Stimulated activated CD4-positive, alpha-beta T cell treated with anti-CD3 and anti-CD28 coated beads, Interleukin-2, amount 100 ng/mL, for 4 hours (primary cell): Measurements from ENCODE around the gene CKMT1A.
"Not testable (repeated sequence)": the region's sequence is repeated elsewhere in the genome, so short reads cannot be mapped to it uniquely, and the experiment has no call there.

Experiments
- DNase-seq: peaks from one replicate; pipeline ENCODE4 v3.0.0-alpha.2; 2020; ENCODE audit warnings: low read depth

Gene CKMT1A

GRCh38 chr15:43693148-43694022 is at the start of gene CKMT1A:
Gene CKMT1A (plus strand): TSS chr15:43693859. CDS start chr15:43694051, 192 bp downstream.
- not testable (repeated sequence) for DNase-seq

- no peak for DNase-seq
Measured at GRCh38 chr15:43648649-43649429, 44.8 kb upstream of the CKMT1A start, which contains the start of gene CATSPER2. Gene CATSPER2 (minus strand): TSS chr15:43648844. CDS start chr15:43648061, 783 bp downstream.

- not testable (repeated sequence) for DNase-seq
Measured at GRCh38 chr15:43649430-43649926, 44.2 kb upstream of the CKMT1A start.

- not testable (repeated sequence) for DNase-seq
Measured at GRCh38 chr15:43659727-43660126, 33.9 kb upstream of the CKMT1A start.

GRCh38 chr15:43662293-43662692 is 31.4 kb upstream of the CKMT1A start:
- not testable (repeated sequence) for DNase-seq

- DNase-seq: not testable (repeated sequence)
Measured at GRCh38 chr15:43663333-43663732, 30.3 kb upstream of the CKMT1A start.

GRCh38 chr15:43666177-43666576 is 27.5 kb upstream of the CKMT1A start:
- not testable (repeated sequence) for DNase-seq

GRCh38 chr15:43674175-43674574 is 19.5 kb upstream of the CKMT1A start:
- not testable (repeated sequence) for DNase-seq

- DNase-seq: not testable (repeated sequence)
Measured at GRCh38 chr15:43689604-43690301, 3.9 kb upstream of the CKMT1A start.

GRCh38 chr15:43692679-43693078 is 980 bp upstream of the CKMT1A start:
- not testable (repeated sequence) for DNase-seq

GRCh38 chr15:43702174-43702573 is 8.5 kb downstream of the CKMT1A start:
- no peak for DNase-seq

GRCh38 chr15:43702701-43703424 is 9.2 kb downstream of the CKMT1A start:
- DNase-seq: no peak

GRCh38 chr15:43710431-43711131 is 16.9 kb downstream of the CKMT1A start:
- not testable (repeated sequence) for DNase-seq

GRCh38 chr15:43723151-43723550 is 29.5 kb downstream of the CKMT1A start:
- DNase-seq: no peak

- DNase-seq: not testable (repeated sequence)
Measured at GRCh38 chr15:43726306-43726705, 32.6 kb downstream of the CKMT1A start.

- DNase-seq: not testable (repeated sequence)
Measured at GRCh38 chr15:43728053-43728725, 34.5 kb downstream of the CKMT1A start.

GRCh38 chr15:43735416-43735815 is 41.8 kb downstream of the CKMT1A start:
- DNase-seq: no peak

GRCh38 chr15:43746245-43746902 is 52.7 kb downstream of the CKMT1A start, which contains the start of gene PDIA3:
Gene PDIA3 (plus strand): TSS chr15:43746438. CDS start chr15:43746540, 102 bp downstream.
- DNase-seq: peak; percentile 75

GRCh38 chr15:43746903-43747309 is 53.2 kb downstream of the CKMT1A start:
- DNase-seq: not testable (repeated sequence)
